ENCODE measurements around the gene KRTAP5-1.

The KRTAP5-1 gene

DNA sequence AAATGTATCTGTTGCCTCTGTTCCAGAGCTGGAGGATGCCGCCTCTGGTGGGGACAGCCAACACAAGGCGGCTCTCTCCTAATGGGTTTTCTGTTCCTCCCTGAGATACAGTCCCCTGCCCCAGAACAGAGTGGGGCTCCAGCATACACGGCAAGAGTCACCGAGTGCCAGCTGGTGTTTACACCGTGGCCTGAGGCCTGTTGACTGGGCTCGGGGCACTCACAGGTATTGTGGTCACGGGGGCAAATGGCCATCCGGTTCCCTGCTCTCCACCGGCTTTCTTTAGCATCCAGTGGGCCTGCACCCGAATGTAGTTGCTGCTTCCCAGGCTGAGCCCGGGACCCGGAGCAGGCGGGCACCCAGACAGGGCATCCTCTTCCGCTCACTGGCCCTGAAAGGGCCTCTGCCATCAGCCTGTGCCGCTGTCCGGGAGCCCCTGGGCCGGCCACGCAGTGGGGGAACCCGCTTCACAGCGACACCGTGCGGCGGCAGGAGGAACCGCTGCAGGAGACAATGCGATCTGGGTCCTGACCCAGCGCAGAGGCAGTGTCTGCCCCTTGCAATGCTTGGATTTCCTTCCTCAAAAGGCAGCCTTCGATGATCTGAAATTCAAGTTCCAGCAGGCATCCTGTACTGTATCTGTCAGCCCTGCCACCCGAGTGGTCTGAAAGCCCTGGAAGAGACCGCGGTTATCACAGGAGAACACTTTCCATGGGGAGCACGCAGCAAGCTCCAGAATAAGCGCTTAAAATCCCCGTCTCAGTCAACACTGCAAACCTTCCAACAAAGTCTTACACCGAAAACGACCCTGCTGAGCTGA lies 43.6 kb upstream of the KRTAP5-1 start:
- DNase-seq (ENCODE audit: low read depth) = peak; percentile 11
- TF ChIP-seq, protein P1, sequence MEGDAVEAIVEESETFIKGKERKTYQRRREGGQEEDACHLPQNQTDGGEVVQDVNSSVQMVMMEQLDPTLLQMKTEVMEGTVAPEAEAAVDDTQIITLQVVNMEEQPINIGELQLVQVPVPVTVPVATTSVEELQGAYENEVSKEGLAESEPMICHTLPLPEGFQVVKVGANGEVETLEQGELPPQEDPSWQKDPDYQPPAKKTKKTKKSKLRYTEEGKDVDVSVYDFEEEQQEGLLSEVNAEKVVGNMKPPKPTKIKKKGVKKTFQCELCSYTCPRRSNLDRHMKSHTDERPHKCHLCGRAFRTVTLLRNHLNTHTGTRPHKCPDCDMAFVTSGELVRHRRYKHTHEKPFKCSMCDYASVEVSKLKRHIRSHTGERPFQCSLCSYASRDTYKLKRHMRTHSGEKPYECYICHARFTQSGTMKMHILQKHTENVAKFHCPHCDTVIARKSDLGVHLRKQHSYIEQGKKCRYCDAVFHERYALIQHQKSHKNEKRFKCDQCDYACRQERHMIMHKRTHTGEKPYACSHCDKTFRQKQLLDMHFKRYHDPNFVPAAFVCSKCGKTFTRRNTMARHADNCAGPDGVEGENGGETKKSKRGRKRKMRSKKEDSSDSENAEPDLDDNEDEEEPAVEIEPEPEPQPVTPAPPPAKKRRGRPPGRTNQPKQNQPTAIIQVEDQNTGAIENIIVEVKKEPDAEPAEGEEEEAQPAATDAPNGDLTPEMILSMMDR (conservative IDR thresholded peaks at IDR 0.05; ENCODE audit: control insufficient read depth, insufficient read depth, low read depth, low read length) = peak; percentile 76
- no peak overlapping the region for H3K4me3 ChIP-seq (ENCODE audit: control insufficient read depth, low read depth, low read length)

DNA sequence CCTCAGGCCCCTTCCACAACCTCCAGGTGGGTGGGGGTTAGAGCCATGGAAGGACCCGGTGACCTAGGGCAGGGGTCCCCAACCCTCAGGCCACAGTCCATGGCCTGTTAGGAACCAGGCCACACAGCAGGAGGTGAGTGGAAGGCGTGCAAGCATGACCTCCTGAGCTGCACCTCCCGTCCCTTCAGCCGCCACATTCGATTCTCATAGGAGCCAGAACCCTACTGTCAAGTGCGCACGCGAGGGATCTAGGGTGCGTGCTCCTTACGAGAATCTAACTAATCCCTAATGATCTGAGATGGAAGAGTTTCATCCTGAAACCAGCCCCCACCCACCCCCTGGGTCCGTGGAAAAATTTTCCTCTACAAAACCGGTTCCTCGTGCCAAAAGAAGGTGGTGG lies 40.5 kb upstream of the KRTAP5-1 start:
- no peak for DNase-seq (ENCODE audit: low read depth)
- TF ChIP-seq, protein P1 (conservative IDR thresholded peaks at IDR 0.05; ENCODE audit: control insufficient read depth, insufficient read depth, low read depth, low read length) = no peak

DNA sequence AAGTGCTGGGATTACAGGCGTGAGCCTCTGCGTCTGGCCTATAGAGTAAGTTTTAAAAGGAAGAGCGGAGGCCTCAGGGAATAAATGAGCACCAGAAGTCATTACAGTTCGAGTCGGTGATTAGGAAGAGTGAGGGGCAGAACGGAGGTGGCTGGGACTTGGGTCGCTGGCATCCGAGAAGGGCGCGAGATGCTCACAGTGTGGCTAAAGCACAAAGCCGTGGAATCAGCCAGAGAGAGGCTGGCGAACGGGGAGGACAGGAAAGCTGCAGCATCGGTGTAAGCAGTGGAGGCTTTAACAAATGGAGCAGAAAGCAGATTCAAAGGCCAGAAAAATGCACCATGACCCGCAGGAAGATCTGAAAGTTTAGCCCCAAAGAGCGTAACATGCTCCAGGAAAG lies 39.5 kb upstream of the KRTAP5-1 start:
- no peak overlapping the region for H3K4me3 ChIP-seq (ENCODE audit: control insufficient read depth, low read depth, low read length)
- no peak for DNase-seq (ENCODE audit: low read depth)
- TF ChIP-seq, protein P1 (conservative IDR thresholded peaks at IDR 0.05; ENCODE audit: control insufficient read depth, insufficient read depth, low read depth, low read length) = no peak

More for the DNA sequence above, 40.5 kb upstream of the KRTAP5-1 start:
- no peak overlapping the region for H3K4me3 ChIP-seq (ENCODE audit: control insufficient read depth, low read depth, low read length)

DNA sequence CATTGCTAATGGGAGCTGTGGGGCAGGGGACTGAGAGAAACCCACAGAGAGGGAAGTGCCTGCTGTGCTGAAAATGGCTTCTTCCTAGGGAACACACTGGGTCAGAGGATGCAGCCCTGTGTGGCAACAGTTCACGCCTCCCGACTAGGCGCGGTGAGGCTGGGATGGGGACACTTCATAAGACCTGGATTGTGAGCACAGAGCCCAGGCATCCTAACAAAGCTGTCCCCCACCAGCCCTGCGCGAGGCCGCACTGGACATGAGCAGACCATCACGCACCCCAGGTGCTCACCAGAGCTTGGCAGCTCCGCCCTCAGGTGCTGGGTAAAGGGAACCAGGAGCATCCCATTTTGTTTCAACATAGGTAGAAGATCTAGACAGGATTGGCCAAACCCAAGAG lies 38.6 kb upstream of the KRTAP5-1 start:
- no peak overlapping the region for H3K4me3 ChIP-seq (ENCODE audit: control insufficient read depth, low read depth, low read length)
- no peak for DNase-seq (ENCODE audit: low read depth)
- TF ChIP-seq, protein P1 (conservative IDR thresholded peaks at IDR 0.05; ENCODE audit: control insufficient read depth, insufficient read depth, low read depth, low read length) = no peak

DNA sequence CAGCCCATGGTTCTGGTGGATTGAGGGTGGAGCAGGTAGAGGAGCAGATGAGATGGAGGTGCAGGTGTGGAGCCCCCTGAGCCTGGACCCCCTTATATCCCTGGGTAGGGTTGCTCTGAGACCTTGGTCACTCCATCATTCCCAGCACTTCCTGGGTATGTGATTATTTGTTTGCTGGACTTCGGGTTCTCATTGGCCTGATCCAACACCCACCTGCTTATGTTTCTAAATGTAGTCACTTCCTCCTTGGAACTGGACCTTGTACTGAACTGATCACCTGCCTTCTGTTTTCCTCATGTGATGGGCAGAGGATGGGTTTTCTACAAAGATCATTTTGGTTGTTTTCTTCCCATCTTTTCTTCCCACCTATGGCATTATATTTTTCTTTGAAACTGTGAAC lies 37.0 kb upstream of the KRTAP5-1 start, which contains the start of gene KRTAP5-4:
Gene KRTAP5-4 (minus strand): TSS at position 53 of the 400 bp plus-strand sequence. CDS start 45 bp downstream, at position 8.
- no peak for DNase-seq (ENCODE audit: low read depth)
- H3K4me3 ChIP-seq (ENCODE audit: control insufficient read depth, low read depth, low read length) = no peak within 1 kb of the TSS
- TF ChIP-seq, protein P1 (conservative IDR thresholded peaks at IDR 0.05; ENCODE audit: control insufficient read depth, insufficient read depth, low read depth, low read length) = no peak

DNA sequence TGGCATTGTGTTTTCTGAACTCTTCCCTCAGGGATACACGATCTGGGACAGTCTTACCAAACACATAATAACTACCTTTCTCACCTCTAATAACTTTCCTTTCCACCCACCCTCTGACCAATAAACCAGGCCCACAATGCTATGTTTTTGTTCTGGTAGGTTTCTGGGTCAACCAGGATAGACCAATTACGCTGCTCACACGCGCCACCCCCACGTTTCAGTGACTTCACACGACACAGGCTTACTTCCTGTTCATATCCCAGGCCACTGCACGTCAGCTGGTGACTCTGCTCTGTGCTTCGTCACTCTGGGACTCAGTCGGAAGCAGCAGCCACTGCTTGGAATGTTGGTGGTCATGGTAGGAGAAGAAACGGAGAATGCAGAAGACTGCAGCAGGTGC lies 34.4 kb upstream of the KRTAP5-1 start:
- TF ChIP-seq, protein P1 (conservative IDR thresholded peaks at IDR 0.05; ENCODE audit: control insufficient read depth, insufficient read depth, low read depth, low read length) = no peak
- no peak for DNase-seq (ENCODE audit: low read depth)
- no peak overlapping the region for H3K4me3 ChIP-seq (ENCODE audit: control insufficient read depth, low read depth, low read length)

Measured in fibroblast of mammary gland (primary cell).